Ovary (tissue), 3 donors: Measurements from ENCODE around the gene HK3.

Source experiments
- EP300 ChIP-seq: sonication (generic); formaldehyde crosslinking; IDR thresholded peaks from one replicate; pipeline ENCODE4 v1.6.1; 2017; ENCODE audit warnings: antibody characterized with exemption
- TF ChIP-seq, protein P1 (sequence below), 3 donors: fragments of 450-650 bp in 2 of 3; fragments of 200-600 bp in 1 of 3; IDR thresholded peaks; one replicate each; pipeline versions ENCODE4 v1.5.1 to v1.8.0; 2016 to 2022; ENCODE audit warnings: antibody characterized with exemption in 3 of 3, mild to moderate bottlenecking in 1 of 3
- donor health status: DM: no; HTN: no; CAD: no.

DNA sequence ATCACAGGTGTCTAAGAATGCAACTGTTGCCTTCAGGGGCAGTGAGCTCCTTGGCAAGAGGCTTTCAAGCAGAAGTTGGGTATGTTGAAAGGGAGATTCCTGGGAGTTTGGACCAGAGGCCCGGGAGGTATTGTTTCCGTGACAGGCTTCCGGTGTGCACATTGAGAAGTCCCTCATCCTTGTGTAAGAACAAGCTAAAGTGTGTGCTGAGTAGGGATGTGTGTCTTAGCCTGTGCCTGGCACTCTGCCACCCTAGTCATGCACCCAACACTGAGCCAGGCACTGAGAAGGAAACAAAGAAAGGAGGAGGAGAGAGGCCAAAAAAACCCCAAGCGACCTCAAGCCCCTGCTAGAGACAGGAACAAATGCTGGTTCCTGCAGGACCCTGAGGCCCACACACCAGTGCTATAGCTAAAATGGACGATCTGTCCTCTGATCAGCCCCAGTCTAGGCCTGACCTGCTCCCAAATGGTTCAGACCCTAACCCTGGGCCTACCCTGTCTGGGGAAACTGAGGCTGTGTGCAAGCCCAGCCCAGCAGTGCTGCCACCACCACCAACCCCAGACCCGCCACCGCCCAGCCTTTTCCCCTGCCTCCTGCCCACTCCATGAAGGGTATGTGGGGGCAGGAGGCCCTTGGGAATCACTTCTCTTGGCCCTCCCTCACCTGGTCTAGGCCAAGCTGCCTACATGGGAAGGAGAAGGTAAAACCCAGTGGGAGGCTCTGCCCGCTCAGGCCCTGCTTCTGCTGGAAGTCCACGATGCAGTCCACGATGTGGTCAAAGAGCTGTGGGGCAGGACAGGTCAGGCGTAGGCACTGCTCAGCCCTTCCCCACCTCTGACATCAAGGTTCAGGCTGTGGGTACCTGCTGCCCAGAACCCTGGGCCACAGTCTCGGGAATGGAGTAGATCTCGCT lies 12.6 kb downstream of the HK3 start:
- TF ChIP-seq, protein P1, sequence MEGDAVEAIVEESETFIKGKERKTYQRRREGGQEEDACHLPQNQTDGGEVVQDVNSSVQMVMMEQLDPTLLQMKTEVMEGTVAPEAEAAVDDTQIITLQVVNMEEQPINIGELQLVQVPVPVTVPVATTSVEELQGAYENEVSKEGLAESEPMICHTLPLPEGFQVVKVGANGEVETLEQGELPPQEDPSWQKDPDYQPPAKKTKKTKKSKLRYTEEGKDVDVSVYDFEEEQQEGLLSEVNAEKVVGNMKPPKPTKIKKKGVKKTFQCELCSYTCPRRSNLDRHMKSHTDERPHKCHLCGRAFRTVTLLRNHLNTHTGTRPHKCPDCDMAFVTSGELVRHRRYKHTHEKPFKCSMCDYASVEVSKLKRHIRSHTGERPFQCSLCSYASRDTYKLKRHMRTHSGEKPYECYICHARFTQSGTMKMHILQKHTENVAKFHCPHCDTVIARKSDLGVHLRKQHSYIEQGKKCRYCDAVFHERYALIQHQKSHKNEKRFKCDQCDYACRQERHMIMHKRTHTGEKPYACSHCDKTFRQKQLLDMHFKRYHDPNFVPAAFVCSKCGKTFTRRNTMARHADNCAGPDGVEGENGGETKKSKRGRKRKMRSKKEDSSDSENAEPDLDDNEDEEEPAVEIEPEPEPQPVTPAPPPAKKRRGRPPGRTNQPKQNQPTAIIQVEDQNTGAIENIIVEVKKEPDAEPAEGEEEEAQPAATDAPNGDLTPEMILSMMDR (IDR thresholded peaks at IDR 0.05) = no peak
- no peak for TF ChIP-seq EP300
